Left forelimb (tissue), 1 donor: Measurements from ENCODE around the gene CD6.
A peak's percentile ranks its signal among the peaks of the same experiment; 100 is the strongest.

Experiments used
- DNase-seq: peaks from one replicate; pipeline ENCODE4 v3.0.0-alpha.2; 2018; ENCODE audit warnings: low spot score

Gene CD6

GRCh38 chr11:61028135-61028729, 56.8 kb downstream of the CD6 start:
- no peak for DNase-seq

GRCh38 chr11:61032824-61033223, 61.3 kb downstream of the CD6 start:
- DNase-seq: no peak

GRCh38 chr11:61033417-61033816, 61.9 kb downstream of the CD6 start:
- DNase-seq: peak; percentile 60

- no peak for DNase-seq
These were observed 62.6 kb downstream of the CD6 start for GRCh38 chr11:61034111-61034510.

GRCh38 chr11:61034704-61035525, 63.4 kb downstream of the CD6 start:
- DNase-seq: no peak

- peak; percentile 52 for DNase-seq
These were observed 64.0 kb downstream of the CD6 start for GRCh38 chr11:61035526-61035835.

GRCh38 chr11:61037441-61038093, 66.1 kb downstream of the CD6 start:
- no peak for DNase-seq

- no peak for DNase-seq
These were observed 68.4 kb downstream of the CD6 start for GRCh38 chr11:61039916-61040315.

GRCh38 chr11:61041755-61042518, 70.5 kb downstream of the CD6 start:
- DNase-seq: no peak

GRCh38 chr11:61042537-61042936, 71.1 kb downstream of the CD6 start:
- no peak for DNase-seq

GRCh38 chr11:61042961-61043540, 71.6 kb downstream of the CD6 start:
- no peak for DNase-seq

- DNase-seq: no peak
These were observed 73.8 kb downstream of the CD6 start for GRCh38 chr11:61045271-61045670.

GRCh38 chr11:61046833-61047232, 75.4 kb downstream of the CD6 start:
- DNase-seq: no peak

- DNase-seq: peak; percentile 9
These were observed 77.0 kb downstream of the CD6 start for GRCh38 chr11:61048368-61049062.

- DNase-seq: no peak
These were observed 77.5 kb downstream of the CD6 start for GRCh38 chr11:61049063-61049377.

- peak; percentile 47 for DNase-seq
These were observed 78.4 kb downstream of the CD6 start for GRCh38 chr11:61049859-61050258.

GRCh38 chr11:61052182-61052972, 80.9 kb downstream of the CD6 start:
- DNase-seq: no peak

GRCh38 chr11:61053191-61053590, 81.7 kb downstream of the CD6 start:
- no peak for DNase-seq

GRCh38 chr11:61054513-61054912, 83.0 kb downstream of the CD6 start:
- DNase-seq: no peak

GRCh38 chr11:61054927-61055562, 83.6 kb downstream of the CD6 start:
- no peak for DNase-seq
